ENCODE data around the gene VAMP2.
A peak's percentile ranks its signal among the peaks of the same experiment; 100 is the strongest.

VAMP2 gene

DNA sequence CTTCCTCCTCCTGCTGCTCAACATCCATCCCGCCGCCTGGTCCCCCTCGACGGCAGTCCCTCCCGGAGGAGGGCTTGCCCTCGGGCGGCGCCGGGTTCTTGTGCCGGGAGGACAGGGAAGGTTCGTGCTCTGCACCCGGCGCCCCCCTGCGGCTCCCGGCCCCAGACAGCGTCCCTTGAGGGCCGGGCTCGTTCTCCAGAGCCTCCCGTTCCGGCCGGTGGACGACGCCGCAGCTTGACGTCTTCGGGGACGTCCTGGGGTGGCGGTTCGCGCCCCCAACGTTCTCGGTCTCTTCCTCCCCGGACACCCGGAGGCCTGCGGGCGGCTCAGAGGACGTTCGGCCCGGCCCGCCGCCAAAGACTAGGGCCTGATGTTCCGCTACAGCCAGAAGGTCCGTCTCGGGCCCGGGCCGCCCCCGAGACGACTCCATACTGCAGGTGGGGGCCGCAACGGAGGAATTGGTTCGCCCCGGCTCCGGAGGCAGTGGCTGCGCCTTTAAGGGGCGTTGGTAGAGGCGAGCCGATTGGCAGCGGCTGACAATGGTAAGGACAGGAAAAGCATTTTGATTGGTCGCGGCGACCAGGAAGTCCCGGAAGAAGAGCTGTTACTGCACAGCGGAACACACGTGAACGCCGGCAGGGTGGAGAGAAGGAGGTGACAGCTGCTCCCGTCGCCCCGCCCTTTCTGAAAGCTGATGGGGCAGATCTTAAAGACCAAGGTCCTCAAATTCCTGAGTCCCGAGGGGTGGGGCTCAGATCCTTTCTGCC lies 27.1 kb upstream of the VAMP2 start, which contains the start of gene BORCS6 (continued):
- TF ChIP-seq, protein P1, sequence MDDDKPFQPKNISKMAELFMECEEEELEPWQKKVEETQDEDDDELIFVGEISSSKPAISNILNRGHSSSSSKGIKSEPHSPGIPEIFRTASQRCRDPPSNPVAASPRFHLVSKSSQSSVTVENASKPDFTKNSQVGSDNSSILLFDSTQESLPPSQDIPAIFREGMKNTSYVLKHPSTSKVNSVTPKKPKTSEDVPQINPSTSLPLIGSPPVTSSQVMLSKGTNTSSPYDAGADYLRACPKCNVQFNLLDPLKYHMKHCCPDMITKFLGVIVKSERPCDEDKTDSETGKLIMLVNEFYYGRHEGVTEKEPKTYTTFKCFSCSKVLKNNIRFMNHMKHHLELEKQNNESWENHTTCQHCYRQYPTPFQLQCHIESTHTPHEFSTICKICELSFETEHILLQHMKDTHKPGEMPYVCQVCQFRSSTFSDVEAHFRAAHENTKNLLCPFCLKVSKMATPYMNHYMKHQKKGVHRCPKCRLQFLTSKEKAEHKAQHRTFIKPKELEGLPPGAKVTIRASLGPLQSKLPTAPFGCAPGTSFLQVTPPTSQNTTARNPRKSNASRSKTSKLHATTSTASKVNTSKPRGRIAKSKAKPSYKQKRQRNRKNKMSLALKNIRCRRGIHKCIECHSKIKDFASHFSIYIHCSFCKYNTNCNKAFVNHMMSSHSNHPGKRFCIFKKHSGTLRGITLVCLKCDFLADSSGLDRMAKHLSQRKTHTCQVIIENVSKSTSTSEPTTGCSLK (tag by site-specific recombination; IDR thresholded peaks at IDR 0.05), result no peak
- TF ChIP-seq ZIC2 (tag by site-specific recombination; IDR thresholded peaks at IDR 0.05) (peak; percentile 63), ZNF777 (tag by site-specific recombination; IDR thresholded peaks at IDR 0.05; ENCODE audit: borderline replicate concordance) (peak; percentile 90; the same call in 1 of the 2 replicates), ZFHX2 (tag by site-specific recombination; conservative IDR thresholded peaks at IDR 0.05) (0 out of 2 replicates have a peak, but pooled peaks have one; percentile 30), KLF16 (tag by site-specific recombination; IDR thresholded peaks at IDR 0.05) (peak; percentile 43; the same call in 1 of the 2 replicates), ZXDB (tag by site-specific recombination; IDR thresholded peaks at IDR 0.05) (peak; percentile 20; the same call in 1 of the 2 replicates), ZNF391 (tag by site-specific recombination; IDR thresholded peaks at IDR 0.05; ENCODE audit: borderline replicate concordance, low read depth) (0 out of 2 replicates have a peak, but pooled peaks have one; percentile 22), ZBTB17 (tag by site-specific recombination; IDR thresholded peaks at IDR 0.05) (peak; percentile 58), AEBP2 (tag by site-specific recombination; IDR thresholded peaks at IDR 0.05; ENCODE audit: borderline replicate concordance) (no peak), SCRT2 (tag by site-specific recombination; IDR thresholded peaks at IDR 0.05) (no peak), ZNF654 (tag by site-specific recombination; IDR thresholded peaks at IDR 0.05; ENCODE audit: low read depth) (no peak), KLF17 (tag by site-specific recombination; IDR thresholded peaks at IDR 0.05) (peak; percentile 85), SP2 (tag by site-specific recombination; IDR thresholded peaks at IDR 0.05) (peak; percentile 97), ZNF335 (tag by site-specific recombination; conservative IDR thresholded peaks at IDR 0.05) (peak; percentile 85), YY1 (tag by site-specific recombination; IDR thresholded peaks at IDR 0.05) (peak; percentile 59; the same call in 1 of the 2 replicates), SP3 (tag by site-specific recombination; IDR thresholded peaks at IDR 0.05) (peak; percentile 86), ZNF600 (tag by site-specific recombination; IDR thresholded peaks at IDR 0.05) (peak; percentile 95), ZNF155 (tag by site-specific recombination; IDR thresholded peaks at IDR 0.05) (no peak), ZNF146 (tag by site-specific recombination; IDR thresholded peaks at IDR 0.05) (0 out of 2 replicates have a peak, but pooled peaks have one; percentile 20), ZNF426 (tag by site-specific recombination; IDR thresholded peaks at IDR 0.05) (no peak), ZNF423 (tag by site-specific recombination; IDR thresholded peaks at IDR 0.05) (peak; percentile 87), ZNF394 (tag by site-specific recombination; IDR thresholded peaks at IDR 0.05; ENCODE audit: borderline replicate concordance) (peak; percentile 51; the same call in 1 of the 2 replicates), ZNF214 (tag by site-specific recombination; IDR thresholded peaks at IDR 0.05; ENCODE audit: borderline replicate concordance) (no peak)
- TF ChIP-seq, protein P2, sequence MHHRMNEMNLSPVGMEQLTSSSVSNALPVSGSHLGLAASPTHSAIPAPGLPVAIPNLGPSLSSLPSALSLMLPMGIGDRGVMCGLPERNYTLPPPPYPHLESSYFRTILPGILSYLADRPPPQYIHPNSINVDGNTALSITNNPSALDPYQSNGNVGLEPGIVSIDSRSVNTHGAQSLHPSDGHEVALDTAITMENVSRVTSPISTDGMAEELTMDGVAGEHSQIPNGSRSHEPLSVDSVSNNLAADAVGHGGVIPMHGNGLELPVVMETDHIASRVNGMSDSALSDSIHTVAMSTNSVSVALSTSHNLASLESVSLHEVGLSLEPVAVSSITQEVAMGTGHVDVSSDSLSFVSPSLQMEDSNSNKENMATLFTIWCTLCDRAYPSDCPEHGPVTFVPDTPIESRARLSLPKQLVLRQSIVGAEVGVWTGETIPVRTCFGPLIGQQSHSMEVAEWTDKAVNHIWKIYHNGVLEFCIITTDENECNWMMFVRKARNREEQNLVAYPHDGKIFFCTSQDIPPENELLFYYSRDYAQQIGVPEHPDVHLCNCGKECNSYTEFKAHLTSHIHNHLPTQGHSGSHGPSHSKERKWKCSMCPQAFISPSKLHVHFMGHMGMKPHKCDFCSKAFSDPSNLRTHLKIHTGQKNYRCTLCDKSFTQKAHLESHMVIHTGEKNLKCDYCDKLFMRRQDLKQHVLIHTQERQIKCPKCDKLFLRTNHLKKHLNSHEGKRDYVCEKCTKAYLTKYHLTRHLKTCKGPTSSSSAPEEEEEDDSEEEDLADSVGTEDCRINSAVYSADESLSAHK (tag by site-specific recombination; IDR thresholded peaks at IDR 0.05), result no peak
- TF ChIP-seq, protein P3, sequence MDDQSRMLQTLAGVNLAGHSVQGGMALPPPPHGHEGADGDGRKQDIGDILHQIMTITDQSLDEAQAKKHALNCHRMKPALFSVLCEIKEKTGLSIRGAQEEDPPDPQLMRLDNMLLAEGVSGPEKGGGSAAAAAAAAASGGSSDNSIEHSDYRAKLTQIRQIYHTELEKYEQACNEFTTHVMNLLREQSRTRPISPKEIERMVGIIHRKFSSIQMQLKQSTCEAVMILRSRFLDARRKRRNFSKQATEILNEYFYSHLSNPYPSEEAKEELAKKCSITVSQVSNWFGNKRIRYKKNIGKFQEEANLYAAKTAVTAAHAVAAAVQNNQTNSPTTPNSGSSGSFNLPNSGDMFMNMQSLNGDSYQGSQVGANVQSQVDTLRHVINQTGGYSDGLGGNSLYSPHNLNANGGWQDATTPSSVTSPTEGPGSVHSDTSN (CRISPR knock-in tag; IDR thresholded peaks at IDR 0.05), result 0 out of 2 replicates have a peak, but pooled peaks have one; percentile 7
- TF ChIP-seq, protein P4, sequence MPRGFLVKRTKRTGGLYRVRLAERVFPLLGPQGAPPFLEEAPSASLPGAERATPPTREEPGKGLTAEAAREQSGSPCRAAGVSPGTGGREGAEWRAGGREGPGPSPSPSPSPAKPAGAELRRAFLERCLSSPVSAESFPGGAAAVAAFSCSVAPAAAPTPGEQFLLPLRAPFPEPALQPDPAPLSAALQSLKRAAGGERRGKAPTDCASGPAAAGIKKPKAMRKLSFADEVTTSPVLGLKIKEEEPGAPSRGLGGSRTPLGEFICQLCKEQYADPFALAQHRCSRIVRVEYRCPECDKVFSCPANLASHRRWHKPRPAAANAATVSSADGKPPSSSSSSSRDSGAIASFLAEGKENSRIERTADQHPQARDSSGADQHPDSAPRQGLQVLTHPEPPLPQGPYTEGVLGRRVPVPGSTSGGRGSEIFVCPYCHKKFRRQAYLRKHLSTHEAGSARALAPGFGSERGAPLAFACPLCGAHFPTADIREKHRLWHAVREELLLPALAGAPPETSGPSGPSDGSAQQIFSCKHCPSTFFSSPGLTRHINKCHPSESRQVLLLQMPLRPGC (tag by site-specific recombination; IDR thresholded peaks at IDR 0.05), result no peak

Data from HEK293 (cell line).